HG02588 (cell line): Measurements from ENCODE around the gene TMEM255B.

Experiments
- ATAC-seq: cut with Tn5 transposase; IDR thresholded peaks from one replicate; pipeline ENCODE4 v1.9.1; 2021; ENCODE audit warnings: mild to moderate bottlenecking, moderate library complexity; ENCODE audit not compliant: unreplicated experiment

TMEM255B gene

GRCh38 chr13:113801289-113801961, 42.4 kb downstream of the TMEM255B start:
- ATAC-seq: no peak

DNA sequence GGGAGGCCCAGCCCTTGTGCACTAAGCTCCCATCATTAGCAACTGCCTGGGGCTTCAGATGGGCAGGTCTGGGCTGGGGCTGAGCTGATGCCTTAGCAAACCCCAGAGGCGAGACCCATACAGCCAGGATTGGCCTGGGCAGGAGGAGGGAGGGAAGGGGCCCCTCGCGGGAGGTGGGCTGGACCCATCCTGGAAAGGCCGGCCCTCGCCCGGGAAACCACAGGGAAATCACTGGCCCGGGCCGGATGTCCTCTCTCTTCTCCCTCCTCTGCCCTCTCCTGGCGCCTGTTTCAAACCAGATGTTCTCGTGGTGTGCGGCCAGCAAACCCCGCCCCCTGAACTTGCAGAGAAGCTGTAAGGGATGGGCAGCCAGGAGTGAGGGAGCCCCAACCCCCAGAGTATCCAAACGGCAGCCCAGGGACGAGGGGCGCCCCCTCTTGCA, 43.1 kb downstream of the TMEM255B start:
- no peak for ATAC-seq

- ATAC-seq: no peak
These were observed 43.7 kb downstream of the TMEM255B start for GRCh38 chr13:113802761-113803160.

DNA sequence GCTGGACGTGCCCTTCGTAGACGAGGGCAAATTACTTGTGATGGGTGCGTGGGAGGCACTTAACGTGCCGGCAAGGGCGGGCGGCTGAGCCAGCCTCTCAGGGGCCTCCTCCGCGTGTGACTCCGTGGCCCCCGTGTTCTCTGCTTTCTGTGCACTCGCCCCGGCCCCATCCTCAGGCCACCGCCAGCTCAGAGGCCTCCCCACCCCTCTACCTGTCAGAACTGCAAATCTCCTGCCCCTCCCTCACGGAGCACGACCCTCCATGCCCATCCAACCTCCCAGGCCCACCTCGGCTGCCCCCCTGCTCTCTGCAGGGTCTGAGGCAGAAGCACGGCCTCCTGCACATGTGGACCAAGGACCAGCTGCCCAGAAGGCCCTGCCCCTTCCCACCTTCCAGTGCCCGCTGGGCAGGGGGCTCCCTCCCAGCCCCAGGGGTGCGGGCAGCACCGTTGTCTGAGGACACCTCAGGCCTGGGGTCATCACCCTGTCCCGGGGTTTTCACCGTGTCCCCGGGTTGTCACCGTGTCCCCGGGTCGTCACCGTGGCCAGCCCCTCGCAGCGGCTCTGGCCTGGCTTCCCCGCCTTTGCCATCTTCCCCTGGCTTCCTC, 44.5 kb downstream of the TMEM255B start:
- no peak for ATAC-seq

- ATAC-seq: no peak
These were observed 45.1 kb downstream of the TMEM255B start for GRCh38 chr13:113804017-113804702.

DNA sequence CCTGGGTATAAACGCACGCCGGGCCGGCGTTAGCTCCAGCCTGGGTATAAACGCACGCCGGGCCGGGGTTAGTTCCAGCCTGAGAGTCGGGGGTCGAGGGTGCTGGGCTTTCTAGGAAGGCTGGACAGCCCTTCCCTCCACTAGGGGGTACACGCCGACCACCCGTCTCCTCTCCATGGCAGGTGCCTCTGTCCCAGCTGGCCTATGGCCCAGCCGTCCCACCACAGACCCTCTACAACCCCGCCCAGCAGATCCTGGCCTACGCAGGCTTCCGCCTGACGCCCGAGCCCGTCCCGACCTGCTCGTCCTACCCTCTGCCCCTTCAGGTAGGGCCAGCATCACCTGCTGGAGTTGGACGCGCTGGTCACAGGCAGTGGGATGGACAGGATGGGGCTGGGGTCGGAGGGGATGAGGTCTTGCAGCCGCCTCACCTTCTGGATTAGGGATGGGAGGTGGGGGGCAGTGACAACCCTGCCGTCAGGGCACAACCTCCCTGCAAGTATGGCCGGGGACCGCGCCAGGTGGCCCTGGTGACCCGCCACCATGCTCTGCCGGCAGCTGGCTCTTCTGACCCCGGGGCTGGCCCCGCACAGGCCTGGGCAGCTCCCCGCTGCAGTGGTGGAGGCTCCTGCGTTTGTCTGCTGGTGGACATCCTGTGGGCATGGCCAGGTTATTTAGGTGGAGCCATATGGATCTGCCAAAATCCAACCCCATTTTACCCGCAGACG, 45.8 kb downstream of the TMEM255B start:
- no peak for ATAC-seq

DNA sequence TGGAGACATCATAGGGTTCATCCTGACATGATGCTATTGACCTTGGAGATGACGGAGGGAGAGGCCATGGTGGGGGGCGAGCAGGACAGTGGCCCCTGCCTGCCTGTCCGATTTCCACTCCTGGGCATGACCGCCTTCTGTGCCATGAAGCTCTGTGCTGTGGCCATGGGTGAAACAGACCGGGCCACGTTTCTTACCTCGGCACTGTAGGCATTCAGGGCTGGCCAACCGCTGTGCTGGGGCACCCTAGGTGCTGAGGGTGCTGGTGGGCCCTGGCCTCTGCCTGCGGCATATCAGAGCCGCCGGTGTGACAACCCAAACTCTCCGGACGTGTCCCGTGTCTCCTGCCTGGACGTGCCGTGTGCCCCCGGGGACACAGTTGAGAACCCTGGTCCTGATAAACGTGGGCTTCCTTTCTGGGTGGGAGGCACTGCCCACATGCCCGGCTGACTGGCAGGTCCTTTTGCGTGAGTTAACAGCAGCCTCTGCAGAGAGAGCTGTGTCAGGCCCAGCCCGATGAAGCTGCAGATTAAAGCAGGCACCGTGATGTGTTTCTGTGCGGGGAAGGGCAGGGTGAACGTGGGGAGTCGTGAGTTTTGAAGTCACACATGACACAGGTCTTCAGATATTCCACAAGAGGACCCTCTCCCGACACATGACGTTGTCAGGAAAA, 46.5 kb downstream of the TMEM255B start:
- ATAC-seq: no peak

- no peak for ATAC-seq
These were observed 47.1 kb downstream of the TMEM255B start for GRCh38 chr13:113806104-113806471.

GRCh38 chr13:113806526-113806925, 47.5 kb downstream of the TMEM255B start:
- ATAC-seq: no peak

DNA sequence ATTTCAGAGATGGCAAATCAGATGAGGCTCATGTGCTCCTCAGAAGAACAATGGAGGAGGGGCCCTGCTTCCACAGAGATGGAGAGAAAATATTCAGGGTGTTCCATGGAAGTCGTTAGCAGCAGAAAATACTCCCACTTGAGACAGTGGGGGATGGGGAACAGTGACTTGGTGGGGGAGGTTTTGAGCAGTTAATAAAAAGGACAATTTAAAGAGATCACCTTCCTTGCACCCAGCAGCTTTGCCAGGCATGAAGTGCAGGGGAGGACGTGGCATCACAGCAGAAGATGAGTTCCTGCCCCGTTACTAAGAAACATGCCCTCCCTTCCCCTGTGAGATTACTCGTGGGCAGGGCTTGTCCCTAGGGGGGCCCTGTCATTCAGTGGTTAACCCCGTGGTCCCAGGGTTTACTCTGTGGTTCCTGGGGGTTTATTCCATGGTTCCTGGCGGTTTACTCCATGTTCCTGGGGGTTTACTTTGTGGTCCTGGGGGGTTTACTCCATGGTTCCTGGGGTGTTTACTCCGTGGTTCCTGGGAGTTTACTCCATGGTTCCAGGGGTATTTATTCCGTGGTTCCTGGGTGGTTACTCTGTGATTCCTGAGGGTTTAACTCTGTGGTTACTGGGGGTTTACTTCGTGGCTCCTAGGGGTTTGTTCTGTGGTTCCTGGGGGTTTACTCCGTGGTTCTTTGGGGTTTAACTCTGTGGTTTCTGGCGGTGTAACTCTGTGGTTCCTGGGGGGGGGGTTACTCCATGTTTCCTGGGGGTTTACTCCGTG, 49.2 kb downstream of the TMEM255B start:
- ATAC-seq: no peak

GRCh38 chr13:113809934-113810333, 50.9 kb downstream of the TMEM255B start:
- no peak for ATAC-seq

GRCh38 chr13:113810640-113811039, 51.6 kb downstream of the TMEM255B start:
- no peak for ATAC-seq

- no peak for ATAC-seq
These were observed 52.3 kb downstream of the TMEM255B start for GRCh38 chr13:113811081-113811928.

- ATAC-seq: no peak
These were observed 53.4 kb downstream of the TMEM255B start for GRCh38 chr13:113812178-113813040.

GRCh38 chr13:113813070-113813748, 54.2 kb downstream of the TMEM255B start:
- no peak for ATAC-seq

GRCh38 chr13:113813749-113814434, 54.9 kb downstream of the TMEM255B start:
- ATAC-seq: no peak

GRCh38 chr13:113814435-113814821, 55.4 kb downstream of the TMEM255B start:
- ATAC-seq: no peak
